K562 (cell line): ENCODE results near the gene PALM3. TPM values are rescaled to one million over a fixed set of nuclear protein-coding genes. Genes with fewer than 3 reads are reported as not detected.

Source experiments
- BDP1 ChIP-seq: IDR thresholded peaks from 3 replicates; pipeline ENCODE4 v1.6.1; 2011; ENCODE audit not compliant: insufficient read length, insufficient read depth
- CBX3 ChIP-seq, 2 experiments: IDR thresholded peaks; 1 replicate in 1 of 2; 2 replicates in 1 of 2; pipeline ENCODE4 v1.6.1; 2012; ENCODE audit warnings: inconsistent platforms in 2 of 2, low read length in 2 of 2, borderline replicate concordance in 1 of 2, control low read depth in 1 of 2
- HNRNPUL1 ChIP-seq: fragments of 200-400 bp; formaldehyde crosslinking; IDR thresholded peaks from 2 replicates; pipeline ENCODE4 v1.6.1; 2017; ENCODE audit warnings: low read length
- MXI1 ChIP-seq: IDR thresholded peaks from 2 replicates; pipeline ENCODE4 v1.6.1; 2011; ENCODE audit warnings: low read depth, mild to moderate bottlenecking, improper control_type of control experiment, low read length
- PTTG1 ChIP-seq: fragments of 450-650 bp; IDR thresholded peaks from 2 replicates; pipeline ENCODE4 v1.6.1; 2016; ENCODE audit warnings: low read depth, mild to moderate bottlenecking, missing genetic modification characterization, missing compliant biosample characterization
- RUNX1 ChIP-seq: sonication (generic); IDR thresholded peaks from 2 replicates; pipeline ENCODE4 v1.6.1; 2016; ENCODE audit warnings: antibody characterized with exemption, low read depth
- SP1 ChIP-seq: sonication (generic); formaldehyde crosslinking; IDR thresholded peaks from 2 replicates; pipeline ENCODE4 v1.8.1; 2022; ENCODE audit warnings: mild to moderate bottlenecking, missing genetic modification reagents
- ZMIZ1 ChIP-seq, 2 experiments: fragments of 150-350 bp in 1 of 2; IDR thresholded peaks; 2 replicates each; pipeline ENCODE4 v1.6.1; 2012 to 2016; ENCODE audit warnings: low read depth in 2 of 2, low read length in 2 of 2, mild to moderate bottlenecking in 1 of 2, moderate library complexity in 1 of 2
- ZNF121 ChIP-seq: sonication (generic); formaldehyde crosslinking; conservative IDR thresholded peaks from 2 replicates; pipeline ENCODE4 v1.8.0; 2022; ENCODE audit warnings: missing genetic modification reagents
- ZNF318 ChIP-seq, 2 experiments: fragments of 450-650 bp; IDR thresholded peaks; 2 replicates each; pipeline ENCODE4 v1.6.1; 2016; ENCODE audit warnings: mild to moderate bottlenecking in 2 of 2, borderline replicate concordance in 1 of 2, low read depth in 1 of 2, moderate library complexity in 1 of 2
- ZNF699 ChIP-seq: fragments of 250-450 bp; sonication (Bioruptor Pico); IDR thresholded peaks from 2 replicates; pipeline ENCODE4 v1.8.0; 2021; ENCODE audit warnings: mild to moderate bottlenecking, moderate library complexity; ENCODE audit not compliant: insufficient replicate concordance
- polyA plus RNA-seq, 8 experiments: library from polyadenylated mRNA; depleted of rRNA in 4 of 8; stranded (reverse) in 5 of 8; unstranded in 3 of 8; fragments of >200 nt; fragmentation: Nextera tagmentation in 2 of 8; fragmentation: Illumina TruSeq in 1 of 8; extraction: Ambion mirVana in 2 of 8; extraction: Trizol in 1 of 8; gene quantifications; 2 replicates each; pipeline versions ENCODE4 v1.2.1 to v1.2.3, GENCODE V29; 2011 to 2014; ENCODE audit warnings: inconsistent platforms in 1 of 8, missing spikeins in 1 of 8
- total RNA-seq, 7 experiments: library from RNA; depleted of rRNA in 6 of 7; stranded (reverse); fragments of >200 nt in 6 of 7; fragmentation: Illumina TruSeq in 2 of 7; extraction: Trizol in 2 of 7; gene quantifications; 2 replicates each; pipeline versions ENCODE4 v1.2.1 to v1.2.3, GENCODE V29; 2011 to 2021; ENCODE audit warnings: low replicate concordance in 1 of 7
- TF ChIP-seq, protein P1 (sequence below), 2 experiments: IDR thresholded peaks; 2 replicates each; pipeline ENCODE4 v1.6.1; 2012; ENCODE audit warnings: improper control_type of control experiment in 2 of 2, low read depth in 2 of 2, low read length in 2 of 2, borderline replicate concordance in 1 of 2

The PALM3 gene
- total and polyA plus RNA-seq, 9 of the 15 experiments (the other 6 are each of a cell fraction or from before 2014, with no cell fraction given) = 0.07 to 9.3 (median 3.3) TPM

GRCh38 chr19:14091081-14091812 lies 29.4 kb upstream of the PALM3 start (continued):
- TF ChIP-seq ZNF699 (CRISPR knock-in tag) (no peak), BDP1 (no peak), ZNF121 (CRISPR knock-in tag) (no peak), HNRNPUL1 (no peak), RUNX1 (no peak), ZMIZ1 (IDR thresholded peaks at IDR 0.05; ENCODE audit: low read depth in 2 of 2, low read length in 2 of 2) (no peak), MXI1 (no peak), SP1 (CRISPR knock-in tag) (peak; percentile 76), PTTG1 (tag) (no peak), CBX3 (IDR thresholded peaks at IDR 0.05; ENCODE audit: borderline replicate concordance in 1 of 2, low read length in 2 of 2) (peak in 1 of 2 experiments; percentile 78; a peak in 1 of 3 replicates), ZNF318 (IDR thresholded peaks at IDR 0.05; ENCODE audit: borderline replicate concordance in 1 of 2, low read depth in 1 of 2) (no peak)
- TF ChIP-seq, protein P1, sequence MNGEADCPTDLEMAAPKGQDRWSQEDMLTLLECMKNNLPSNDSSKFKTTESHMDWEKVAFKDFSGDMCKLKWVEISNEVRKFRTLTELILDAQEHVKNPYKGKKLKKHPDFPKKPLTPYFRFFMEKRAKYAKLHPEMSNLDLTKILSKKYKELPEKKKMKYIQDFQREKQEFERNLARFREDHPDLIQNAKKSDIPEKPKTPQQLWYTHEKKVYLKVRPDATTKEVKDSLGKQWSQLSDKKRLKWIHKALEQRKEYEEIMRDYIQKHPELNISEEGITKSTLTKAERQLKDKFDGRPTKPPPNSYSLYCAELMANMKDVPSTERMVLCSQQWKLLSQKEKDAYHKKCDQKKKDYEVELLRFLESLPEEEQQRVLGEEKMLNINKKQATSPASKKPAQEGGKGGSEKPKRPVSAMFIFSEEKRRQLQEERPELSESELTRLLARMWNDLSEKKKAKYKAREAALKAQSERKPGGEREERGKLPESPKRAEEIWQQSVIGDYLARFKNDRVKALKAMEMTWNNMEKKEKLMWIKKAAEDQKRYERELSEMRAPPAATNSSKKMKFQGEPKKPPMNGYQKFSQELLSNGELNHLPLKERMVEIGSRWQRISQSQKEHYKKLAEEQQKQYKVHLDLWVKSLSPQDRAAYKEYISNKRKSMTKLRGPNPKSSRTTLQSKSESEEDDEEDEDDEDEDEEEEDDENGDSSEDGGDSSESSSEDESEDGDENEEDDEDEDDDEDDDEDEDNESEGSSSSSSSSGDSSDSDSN (IDR thresholded peaks at IDR 0.05; ENCODE audit: borderline replicate concordance in 1 of 2, low read depth in 2 of 2, low read length in 2 of 2) = peak in 1 of 2 experiments; percentile 46; a peak in 1 of 4 replicates
